Measurements from ENCODE around the gene TP53BP2.

DNA sequence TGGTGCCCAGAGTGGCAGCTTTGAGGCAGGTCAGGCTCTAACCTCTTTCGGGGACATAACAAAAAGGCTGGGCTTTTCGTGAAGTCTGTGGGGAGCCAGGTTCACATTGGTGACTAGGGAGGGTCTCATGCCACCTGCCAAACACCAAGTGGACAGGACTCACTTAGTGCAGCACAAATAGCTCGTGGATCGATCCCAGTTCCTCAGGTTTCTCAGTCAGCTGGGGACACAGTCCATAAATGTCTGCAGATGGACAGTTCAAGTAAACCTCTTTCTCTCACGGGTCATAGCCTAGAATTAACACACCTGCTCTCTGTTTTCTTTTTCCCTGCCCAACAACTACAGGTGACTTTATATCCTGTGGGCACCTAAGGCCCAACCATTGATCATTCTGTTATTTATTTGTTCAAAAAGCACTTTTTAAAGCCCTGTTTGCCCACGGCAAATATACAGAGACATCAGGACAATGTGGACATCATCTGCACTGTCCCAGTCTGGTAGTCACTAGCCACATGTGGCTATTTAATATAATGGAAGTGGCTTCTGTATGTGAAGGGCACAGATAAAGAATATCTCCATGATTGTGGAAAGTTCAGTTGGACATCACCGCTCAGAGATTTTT is 79.9 kb downstream of the TP53BP2 start:
- TF ChIP-seq CTCF (conservative IDR thresholded peaks at IDR 0.05; ENCODE audit: low read length) (no peak), EZH2phosphoT487 (IDR thresholded peaks at IDR 0.05; ENCODE audit: borderline replicate concordance) (no peak)
